UCSD-AML1 (cell line): ENCODE measurements around the gene SNX22.
"Not testable (repeated sequence)": the region's sequence is repeated elsewhere in the genome, so short reads cannot be mapped to it uniquely, and the experiment has no call there.

Source experiments
- DNase-seq: peaks from one replicate; lab custom pipeline; 2025; ENCODE audit not compliant: unreplicated experiment; lab: John Stamatoyannopoulos, UW

The SNX22 gene

GRCh38 chr15:64151727-64152506 lies at the start of gene SNX22:
Gene SNX22 (plus strand): TSS chr15:64151731. CDS start chr15:64151776, 45 bp downstream.
- DNase-seq: no peak

DNA sequence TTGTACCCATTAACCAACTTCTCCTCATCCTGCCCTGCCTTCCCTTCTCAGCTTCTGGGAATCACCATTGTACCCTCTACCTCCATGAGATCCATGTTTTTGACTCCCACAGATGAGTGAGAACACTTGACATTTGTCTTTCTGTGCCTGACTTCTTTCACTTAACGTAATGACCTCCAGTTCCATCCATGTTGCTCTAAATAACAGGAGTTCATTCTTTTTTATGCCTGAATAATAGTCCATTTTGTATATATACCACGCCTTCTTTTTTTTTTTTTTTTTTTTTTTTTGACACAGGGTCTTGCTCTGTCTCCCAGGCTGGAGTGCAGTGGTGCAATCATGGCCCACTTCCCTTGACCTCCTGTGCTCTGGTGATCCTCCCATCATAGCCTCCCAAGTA lies 49.0 kb upstream of the SNX22 start:
- no peak for DNase-seq

DNA sequence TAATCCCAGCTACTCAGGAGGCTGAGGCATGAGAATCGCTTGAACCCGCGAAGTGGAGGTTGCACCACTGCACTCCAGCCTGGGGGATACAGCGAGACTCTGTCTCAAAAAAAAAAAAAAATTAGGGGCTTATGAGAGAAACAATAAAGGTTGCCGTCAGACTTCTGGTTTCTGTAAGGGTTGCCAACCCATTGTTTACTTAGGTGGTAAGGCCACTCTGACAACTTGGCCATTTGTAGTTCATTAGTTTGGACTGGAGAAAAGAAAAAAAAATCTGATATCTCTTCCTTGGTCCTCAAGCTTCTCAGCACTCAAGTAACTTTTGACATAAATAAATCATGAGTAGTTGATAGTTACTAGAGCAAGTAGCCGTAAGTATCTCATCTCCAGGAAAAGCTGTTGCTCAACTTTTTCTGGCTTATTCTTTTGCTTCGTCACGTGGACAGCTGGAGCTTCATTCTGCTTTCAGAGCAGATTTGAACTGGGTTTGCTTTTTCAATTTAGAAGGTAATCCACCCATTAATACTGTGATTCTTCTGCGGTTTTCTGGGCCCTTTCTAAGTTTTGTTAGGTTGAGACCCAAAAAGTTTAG lies 46.3 kb upstream of the SNX22 start:
- no peak for DNase-seq

GRCh38 chr15:64107337-64107736 lies 44.2 kb upstream of the SNX22 start:
- DNase-seq: no peak

- not testable (repeated sequence) for DNase-seq
These were observed 41.3 kb upstream of the SNX22 start for GRCh38 chr15:64110108-64110701.

- DNase-seq: no peak
These were observed 40.4 kb upstream of the SNX22 start for GRCh38 chr15:64110950-64111678.

DNA sequence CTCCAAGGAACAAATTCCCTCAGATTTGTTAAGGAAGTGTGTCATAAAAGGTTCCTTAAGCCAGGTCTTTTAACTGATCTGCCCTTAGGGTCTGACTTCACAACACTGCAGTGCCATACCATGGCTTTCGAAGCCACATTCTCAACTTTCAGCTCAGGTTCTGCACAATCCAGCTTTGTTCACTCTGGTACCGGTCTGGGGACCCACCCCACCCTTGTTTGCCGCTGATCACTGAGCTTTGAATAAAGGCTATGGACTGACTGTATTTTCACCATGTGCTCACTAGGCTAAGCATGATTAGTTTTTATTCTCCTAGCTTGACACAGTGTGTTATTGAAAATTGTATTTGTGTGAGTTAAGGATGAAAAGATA lies 39.9 kb upstream of the SNX22 start:
- no peak for DNase-seq

GRCh38 chr15:64112073-64112772 lies 39.3 kb upstream of the SNX22 start:
- DNase-seq: no peak

GRCh38 chr15:64112904-64113303 lies 38.6 kb upstream of the SNX22 start:
- DNase-seq: no peak

DNA sequence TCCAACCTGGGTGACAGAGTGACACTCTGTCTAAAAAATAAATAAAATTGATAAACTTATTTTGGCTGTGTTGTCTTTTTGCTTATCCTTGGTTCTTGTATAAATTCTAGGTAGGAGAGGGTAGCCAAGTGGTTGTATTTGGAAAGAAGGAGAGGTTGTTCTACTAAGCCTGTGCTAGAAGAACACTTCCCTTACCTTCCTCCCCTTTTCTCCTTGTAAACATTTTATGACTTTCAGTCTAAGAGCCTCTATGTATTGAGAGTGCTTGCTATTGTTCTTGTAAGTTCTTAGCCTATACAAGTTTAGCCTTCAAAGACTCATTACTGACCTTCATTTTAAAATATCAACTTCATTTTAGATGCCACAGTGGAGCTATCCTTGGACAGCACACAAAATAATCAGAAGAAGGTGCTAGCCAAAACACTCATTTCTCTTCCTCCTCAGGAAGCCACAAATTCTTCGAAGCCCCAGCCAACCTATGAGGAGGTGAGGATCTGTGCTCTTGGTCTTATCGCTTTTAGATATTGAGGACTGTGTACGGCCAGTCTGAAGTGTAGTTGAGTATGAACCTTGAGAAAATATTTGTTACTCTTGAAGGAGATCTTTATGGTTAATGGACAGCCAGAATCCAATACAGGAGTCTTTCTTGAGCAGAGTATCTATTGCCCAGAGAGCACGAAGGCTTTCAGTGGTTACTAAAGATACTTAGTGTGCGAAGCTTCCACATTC lies 33.6 kb upstream of the SNX22 start:
- DNase-seq: no peak

- DNase-seq: not testable (repeated sequence)
These were observed 31.2 kb upstream of the SNX22 start for GRCh38 chr15:64120322-64120721.

DNA sequence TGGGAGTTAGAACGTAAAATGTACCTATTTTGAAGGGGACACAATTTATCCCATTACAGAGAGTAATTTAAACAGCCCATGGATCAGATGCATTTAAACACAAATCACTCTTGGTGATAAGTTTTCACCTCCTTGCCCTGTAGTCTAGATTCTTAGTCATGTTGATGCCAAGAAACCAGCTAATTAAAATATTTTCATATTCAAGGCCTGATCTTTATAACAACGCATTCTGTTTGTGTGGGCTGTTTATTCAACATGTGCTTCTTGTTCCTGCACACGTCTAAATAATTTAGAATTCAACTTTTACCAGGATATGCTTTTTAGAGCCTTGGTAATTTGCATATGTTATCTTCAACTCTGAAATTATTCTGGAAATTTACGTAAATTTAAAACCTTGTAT lies 29.9 kb upstream of the SNX22 start:
- DNase-seq: no peak

GRCh38 chr15:64122444-64122843 lies 29.1 kb upstream of the SNX22 start:
- DNase-seq: no peak

- no peak for DNase-seq
These were observed 28.6 kb upstream of the SNX22 start for GRCh38 chr15:64122936-64123351.

DNA sequence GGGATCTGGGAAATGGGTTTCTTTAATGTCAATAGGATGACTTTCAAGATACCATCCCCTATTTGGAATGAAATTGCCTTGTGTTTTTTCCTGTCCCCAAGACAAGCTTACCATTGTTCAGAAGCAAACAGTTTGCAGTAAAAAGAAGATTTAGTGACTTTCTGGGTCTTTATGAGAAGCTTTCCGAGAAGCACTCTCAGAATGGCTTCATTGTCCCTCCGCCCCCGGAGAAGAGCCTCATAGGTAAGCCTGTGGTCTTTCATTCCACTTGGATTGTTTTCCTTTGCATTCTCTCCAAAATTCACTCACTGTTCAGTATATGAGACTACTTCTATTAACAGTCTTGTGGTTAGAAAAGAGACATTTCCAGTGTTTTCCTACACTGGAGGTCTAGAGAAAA lies 25.6 kb upstream of the SNX22 start:
- no peak for DNase-seq

DNA sequence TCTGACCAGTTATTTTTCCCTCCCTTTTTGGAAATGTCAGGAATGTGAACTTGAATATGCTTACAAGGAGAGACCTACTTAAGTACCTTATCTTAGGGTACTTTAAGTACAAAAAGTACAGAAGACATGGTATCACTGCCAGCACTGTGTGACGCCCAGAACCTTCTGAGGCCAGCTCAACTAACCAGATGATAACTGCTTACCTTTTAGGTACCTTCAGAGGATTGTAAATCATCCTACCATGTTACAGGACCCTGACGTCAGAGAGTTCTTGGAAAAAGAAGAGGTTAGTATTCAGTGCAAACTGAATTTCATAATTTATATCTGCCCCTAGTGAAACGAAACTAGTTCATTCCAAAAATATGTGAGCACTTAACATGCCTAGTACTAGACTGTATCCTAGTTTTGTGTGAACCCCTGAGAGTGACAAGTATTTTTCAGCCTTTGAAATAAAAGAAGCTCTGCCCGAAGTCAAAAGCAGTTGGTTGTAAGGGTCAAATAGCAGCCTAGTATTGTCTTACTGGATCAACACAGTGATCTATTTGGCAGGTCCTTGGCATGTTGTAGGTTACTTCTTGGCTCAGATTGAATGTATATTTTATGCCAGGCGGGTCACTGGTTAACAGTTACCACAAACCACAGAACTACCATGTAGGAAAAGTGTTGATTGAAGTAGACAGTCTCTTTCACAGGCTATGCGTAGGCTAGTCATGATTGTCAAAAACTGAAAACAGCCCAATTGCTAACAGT lies 23.8 kb upstream of the SNX22 start:
- DNase-seq: no peak

- no peak for DNase-seq
These were observed 21.4 kb upstream of the SNX22 start for GRCh38 chr15:64130159-64130558.

DNA sequence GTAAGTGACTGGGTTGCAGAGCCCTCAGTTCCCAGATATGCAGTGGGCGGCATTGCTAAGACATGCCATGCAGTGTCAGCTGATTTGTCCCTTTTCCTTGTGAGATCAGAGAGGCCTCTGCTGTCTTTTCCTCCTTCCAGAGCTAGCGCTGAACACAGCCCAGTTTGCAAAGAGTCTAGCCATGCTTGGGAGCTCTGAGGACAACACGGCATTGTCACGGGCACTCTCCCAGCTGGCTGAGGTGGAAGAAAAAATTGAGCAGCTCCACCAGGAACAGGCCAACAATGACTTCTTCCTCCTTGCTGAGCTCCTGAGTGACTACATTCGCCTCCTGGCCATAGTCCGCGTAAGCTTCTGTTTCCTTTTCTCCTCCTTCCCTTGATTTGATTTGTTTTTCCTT lies 20.0 kb upstream of the SNX22 start:
- DNase-seq: no peak

- DNase-seq: no peak
These were observed 19.3 kb upstream of the SNX22 start for GRCh38 chr15:64132217-64132616.
